Stimulated activated CD4-positive, alpha-beta T cell treated with anti-CD3 and anti-CD28 coated beads, Interleukin-12 subunit alpha, Interleukin-12 subunit beta, amount 100 ng/mL, for 4 hours (primary cell): ENCODE measurements around the gene CCRL2.
"Not testable (repeated sequence)": the region's sequence is repeated elsewhere in the genome, so short reads cannot be mapped to it uniquely, and the experiment has no call there.

ENCODE experiments used
- DNase-seq: peaks from one replicate; pipeline ENCODE4 v3.0.0-alpha.2; 2020

CCRL2 gene

DNA sequence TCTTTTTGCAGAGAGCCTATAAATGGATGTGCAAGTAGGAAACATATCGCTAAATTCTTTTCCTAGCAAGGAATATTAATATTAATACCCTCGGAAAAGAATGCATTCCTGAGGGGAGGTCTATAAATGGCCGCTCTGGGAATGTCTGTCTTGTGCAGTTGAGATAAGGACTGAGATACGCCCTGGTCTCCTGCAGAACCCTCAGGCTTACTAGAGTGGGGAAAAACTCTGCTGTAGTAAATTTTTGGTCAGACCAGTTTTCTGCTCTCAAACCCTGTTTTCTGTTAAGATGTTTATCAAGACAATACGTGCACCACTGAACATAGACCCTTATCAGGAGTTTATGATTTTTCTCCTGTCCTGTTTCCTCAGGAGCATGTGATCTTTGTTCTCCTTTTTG, 24.8 kb downstream of the CCRL2 start:
- not testable (repeated sequence) for DNase-seq

GRCh38 chr3:46433118-46433517, 26.1 kb downstream of the CCRL2 start:
- DNase-seq: not testable (repeated sequence)

- no peak for DNase-seq
These were observed 26.8 kb downstream of the CCRL2 start for GRCh38 chr3:46433841-46434240.

DNA sequence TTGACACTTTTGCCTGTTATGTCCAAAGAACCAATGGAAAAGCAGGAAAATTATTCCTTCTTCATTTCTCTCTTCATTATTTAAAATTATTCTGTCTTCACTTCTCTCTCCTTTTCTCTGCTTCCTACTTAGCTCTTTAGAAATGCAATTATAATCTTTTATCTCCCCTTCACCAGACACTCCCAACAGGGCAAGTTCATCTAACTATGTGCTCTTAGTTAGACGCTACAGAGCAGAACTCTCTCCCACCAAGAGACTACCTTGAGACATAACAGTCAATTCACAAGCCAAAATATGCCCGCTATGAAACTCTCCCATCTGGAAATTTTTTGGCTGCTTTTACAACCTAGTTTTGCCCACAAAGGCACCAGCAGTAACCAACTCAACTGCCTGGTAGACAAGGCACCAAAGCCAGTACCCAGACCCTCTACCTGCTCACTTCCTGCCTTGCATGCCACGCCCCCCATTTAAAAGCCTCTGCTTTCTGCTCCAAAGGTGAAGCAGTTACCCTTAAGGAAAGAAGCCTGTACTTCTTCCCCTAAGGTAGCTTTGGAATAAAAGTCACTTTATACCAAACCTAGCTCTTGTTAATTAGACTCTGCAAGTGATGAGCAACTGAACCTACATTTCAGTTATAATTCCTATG, 28.1 kb downstream of the CCRL2 start:
- DNase-seq: no peak

GRCh38 chr3:46438831-46439230, 31.8 kb downstream of the CCRL2 start:
- no peak for DNase-seq

GRCh38 chr3:46440531-46441294, 33.7 kb downstream of the CCRL2 start:
- DNase-seq: no peak

DNA sequence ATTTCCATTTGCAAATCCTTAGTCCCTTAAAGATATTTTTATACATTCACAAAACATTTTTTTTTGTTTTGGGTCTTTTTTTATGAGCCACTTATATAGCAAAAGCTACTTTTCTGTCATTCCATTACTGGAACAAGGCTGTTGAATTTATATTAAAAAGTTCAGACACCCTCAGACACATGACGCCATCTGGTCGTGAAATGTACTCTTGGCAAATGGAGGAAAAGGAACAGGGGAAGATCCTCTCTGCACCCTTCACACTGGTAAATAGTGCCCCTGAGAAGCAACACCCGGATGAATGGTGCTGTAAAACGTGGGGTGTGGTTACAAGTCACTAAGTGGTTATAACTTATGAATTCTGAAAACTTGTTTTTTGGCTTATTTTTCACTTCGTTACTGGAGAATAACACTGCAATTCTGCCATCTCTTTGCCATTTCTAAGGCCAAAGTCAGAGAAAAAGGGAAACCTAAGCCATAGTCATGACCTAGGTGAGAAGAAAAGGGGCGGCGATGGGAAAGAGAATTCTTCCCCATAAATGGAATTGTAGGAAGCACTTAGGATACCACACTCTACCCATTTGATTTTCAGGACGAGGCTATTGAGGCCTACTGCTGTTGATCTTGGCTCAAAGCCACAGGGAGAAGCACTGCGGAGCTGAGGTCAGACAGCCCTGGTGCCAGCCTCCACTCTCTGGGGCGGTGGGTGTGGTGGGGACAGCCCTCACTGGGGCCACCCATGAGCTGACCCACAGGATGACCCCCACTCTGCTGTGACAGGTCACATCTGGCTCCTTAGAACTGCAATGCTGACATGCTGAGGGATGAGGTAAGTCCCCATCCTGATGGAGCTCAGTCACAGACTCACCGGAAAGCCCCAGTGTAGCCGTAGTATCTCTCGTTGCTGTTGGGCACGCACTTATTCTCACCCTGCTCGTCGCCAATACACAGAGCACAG, 35.8 kb downstream of the CCRL2 start:
- no peak for DNase-seq

DNA sequence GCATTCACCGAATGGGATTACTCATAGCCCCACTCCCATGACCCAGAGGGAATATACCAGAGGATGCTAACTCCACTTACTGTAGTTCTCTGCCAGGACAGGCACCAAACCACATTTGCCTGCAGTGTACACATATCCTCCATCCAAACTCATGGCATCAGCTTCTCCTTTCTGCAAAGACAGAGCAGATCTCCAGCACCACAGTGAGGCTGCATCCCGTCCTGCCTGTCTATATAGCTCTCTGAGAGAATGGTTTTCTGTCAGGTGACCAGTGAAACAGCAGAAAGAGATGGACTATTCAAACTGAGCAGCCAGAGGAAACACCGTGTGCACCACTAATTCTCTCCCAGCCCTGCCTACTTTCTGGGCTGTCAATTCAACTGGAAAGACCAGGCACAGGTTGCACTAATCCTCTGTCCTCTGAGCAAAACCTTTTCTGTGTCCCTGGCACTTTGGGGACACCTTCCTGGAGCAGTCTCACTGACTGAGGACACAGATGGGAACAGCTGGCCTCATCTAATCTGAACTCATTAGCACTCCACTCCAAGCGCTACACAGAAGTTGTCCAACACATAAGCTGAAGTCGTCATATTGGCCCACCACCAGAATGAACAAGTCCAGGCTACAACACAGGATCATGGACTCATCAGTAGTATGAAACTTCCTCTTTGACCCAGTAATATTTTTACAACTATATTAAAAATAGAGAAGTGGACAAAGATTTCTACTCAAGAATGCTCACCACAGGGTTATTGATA, 40.3 kb downstream of the CCRL2 start:
- DNase-seq: no peak

DNA sequence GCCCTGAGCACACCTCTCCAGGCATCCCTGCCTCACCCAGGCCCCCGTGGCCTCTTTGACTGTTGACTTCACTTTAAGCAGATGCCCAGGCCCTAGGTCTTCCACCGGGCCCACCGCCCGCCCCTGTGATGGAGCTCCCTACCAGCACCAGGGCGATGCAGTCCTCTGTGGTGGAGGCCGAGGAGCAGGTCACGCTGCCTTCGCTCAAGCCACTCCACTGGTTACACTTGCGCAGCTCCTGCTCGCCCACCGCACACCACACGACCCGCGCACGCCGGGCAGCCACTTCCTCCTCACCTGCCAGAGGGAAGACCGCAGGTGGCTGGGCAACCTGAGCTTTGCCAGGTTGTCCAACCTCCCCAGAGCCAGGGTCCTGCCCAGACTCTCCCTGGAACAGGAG, 41.7 kb downstream of the CCRL2 start:
- DNase-seq: no peak

GRCh38 chr3:46449755-46450552, 42.9 kb downstream of the CCRL2 start:
- no peak for DNase-seq

DNA sequence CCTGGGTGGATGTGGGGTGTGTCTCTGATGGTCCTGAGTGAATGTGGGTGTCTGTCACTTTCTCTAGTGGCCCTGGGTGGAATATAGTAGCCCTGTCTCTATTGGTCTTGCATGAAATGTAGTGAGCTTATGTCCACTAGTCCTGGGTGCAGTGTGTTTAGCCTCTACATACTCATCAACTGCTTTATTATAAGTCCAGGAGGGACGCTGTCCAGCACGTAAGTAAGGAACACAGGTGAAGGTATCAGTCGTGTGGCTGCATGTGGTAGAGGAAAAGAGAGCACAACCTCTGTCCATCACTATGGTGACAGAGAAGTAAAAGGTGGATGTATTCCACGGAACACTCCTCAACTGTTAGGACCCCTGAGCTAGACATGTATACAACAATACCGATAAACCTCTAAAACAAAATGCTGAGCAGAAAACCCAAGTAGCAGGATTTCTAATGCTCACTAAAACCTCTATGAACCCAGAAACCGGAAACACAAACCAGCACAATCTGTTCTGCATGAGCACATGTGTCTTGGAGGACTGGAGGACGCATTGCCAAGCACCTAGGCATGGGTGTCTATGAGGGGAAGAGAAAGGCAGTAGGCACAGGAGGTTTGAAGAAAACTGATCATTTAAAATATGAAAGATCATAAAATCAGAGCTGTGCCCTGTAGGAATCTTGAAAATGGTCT, 46.6 kb downstream of the CCRL2 start:
- no peak for DNase-seq

DNA sequence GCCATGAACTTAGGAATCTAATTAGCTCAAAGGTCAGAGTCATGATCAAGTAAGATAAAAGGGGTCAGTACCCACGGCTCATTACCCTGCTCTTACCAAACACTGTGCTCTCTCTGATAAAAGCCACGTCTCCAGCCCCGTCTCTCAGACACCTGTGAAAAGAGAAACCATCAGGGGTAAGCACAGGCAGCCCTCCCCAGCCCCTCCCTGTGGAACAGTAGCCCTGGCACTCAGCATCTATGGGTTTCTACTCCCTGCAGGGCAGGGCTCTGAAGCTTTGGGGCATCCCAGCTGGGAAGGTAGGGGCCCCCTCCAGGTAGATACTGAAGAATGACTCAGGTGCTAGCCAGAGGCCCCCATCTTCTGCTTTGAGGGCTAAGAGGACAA, 47.1 kb downstream of the CCRL2 start:
- DNase-seq: no peak

DNA sequence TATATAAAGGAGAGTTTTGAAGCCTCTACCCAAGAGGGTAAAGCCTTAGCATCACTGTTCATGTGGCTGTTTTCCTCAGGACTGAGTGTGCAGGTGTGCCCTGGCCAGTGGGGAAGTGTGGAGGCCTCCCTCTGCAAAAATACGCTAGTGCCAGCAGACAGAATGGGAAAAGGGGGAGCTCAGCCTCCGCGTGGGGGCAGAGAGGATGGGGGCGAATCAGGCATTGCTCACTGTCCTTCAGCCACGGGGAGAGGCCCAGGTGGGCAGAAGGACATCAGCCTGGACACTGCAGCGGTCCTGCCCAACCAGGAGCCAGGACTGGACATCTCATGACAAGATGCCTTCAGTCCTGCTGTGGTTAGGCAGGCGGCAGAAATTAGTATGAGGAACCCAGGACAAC, 47.5 kb downstream of the CCRL2 start:
- DNase-seq: no peak

DNA sequence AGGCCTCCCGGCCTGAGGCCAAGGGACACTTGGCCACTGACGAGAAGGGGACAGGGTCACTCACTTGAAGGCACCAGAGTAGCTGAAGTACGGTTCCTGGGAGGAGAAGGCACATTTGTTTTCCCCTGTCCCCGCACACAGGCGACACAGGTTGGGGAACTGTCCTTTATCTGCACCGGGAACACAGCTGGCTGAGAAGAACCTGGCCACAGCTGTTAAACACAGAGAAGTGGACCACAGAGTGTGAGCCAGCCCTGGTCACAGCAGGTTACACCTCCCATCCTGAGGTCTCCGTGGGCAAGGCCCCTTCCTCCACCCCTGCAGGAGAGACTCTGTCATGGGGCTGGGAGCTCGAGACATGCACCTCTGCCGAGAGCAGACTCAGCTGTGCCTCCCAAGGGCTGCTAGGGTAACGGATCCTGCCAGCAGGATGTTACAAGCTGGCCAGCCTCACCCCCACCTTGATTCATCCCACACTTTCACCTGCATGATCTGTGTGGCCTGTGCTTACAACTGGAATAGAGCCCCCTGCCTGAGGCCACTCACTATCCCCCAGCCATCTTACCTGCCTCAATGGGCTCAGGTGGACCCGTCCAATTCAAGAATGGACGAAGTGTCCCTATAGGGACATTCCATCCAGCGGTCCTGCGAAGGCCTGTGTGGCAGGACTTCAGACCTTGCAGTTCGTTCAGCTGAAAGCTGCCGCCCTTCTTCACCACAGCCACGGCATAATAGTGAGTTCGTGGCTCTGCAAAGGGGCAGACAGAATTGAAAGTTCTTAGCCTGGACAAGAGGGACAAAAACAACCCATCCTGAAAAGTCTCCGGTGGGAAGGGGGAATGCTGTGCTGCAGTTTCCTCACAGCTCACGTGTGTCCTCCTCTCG, 48.4 kb downstream of the CCRL2 start:
- DNase-seq: no peak

DNA sequence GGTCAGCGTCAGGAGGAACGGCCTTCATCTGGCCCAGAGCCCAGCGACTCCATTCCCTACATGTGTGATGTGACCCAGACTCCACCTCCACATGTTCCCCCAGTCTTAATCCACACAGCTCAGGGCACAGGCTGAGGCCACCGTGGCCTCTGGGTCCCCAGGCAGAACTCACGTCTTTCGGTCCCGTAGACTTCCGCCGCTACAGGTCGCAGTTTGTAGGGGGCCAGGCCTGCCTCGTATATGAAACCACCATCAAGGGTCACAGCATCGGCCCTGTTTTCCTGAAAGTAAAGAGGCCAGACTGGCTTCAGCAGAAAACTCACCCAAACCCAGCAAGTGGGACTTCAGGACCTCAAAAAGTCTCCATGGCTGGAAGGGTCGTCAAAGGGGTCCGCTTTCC, 49.1 kb downstream of the CCRL2 start:
- DNase-seq: no peak
